Upper lobe of right lung (tissue), 1 donor: ENCODE data around the gene SERINC5. TPM values are rescaled to one million over a fixed set of nuclear protein-coding genes. Genes with fewer than 3 reads are reported as not detected.

Experiments
- ATAC-seq: fragments of 200-7000 bp; cut with Tn5 transposase; one replicate; pipeline ENCODE4 v1.9.1; 2020; ENCODE audit warnings: mild to moderate bottlenecking, moderate library complexity
- DNase-seq: peaks from one replicate; pipeline ENCODE4 v3.0.0-alpha.2; 2020
- H3K27ac ChIP-seq: fragments of 200-600 bp; one replicate; pipeline ENCODE4 v1.8.0; 2022
- H3K27me3 ChIP-seq: fragments of 200-600 bp; one replicate; pipeline ENCODE4 v1.8.0; 2022; ENCODE audit warnings: mild to moderate bottlenecking
- H3K36me3 ChIP-seq: fragments of 200-600 bp; one replicate; pipeline ENCODE4 v1.8.0; 2022
- H3K4me1 ChIP-seq: fragments of 200-600 bp; one replicate; pipeline ENCODE4 v1.8.0; 2022
- H3K4me3 ChIP-seq: fragments of 200-600 bp; one replicate; pipeline ENCODE4 v1.8.0; 2022; ENCODE audit warnings: mild to moderate bottlenecking
- H3K9me3 ChIP-seq: fragments of 200-600 bp; one replicate; pipeline ENCODE4 v1.8.0; 2022
- CTCF ChIP-seq: fragments of 200-600 bp; IDR thresholded peaks from one replicate; pipeline ENCODE4 v1.8.0; 2022; ENCODE audit warnings: antibody characterized with exemption
- intact Hi-C: fragments of 100-400 bp; cut with DNase I; formaldehyde crosslinking; loops from one replicate; pipeline ENCODE4 v1.11.0; 2022
- total RNA-seq: library from RNA; stranded (reverse); fragmentation: NEBNext Ultra II Directional; extraction: Animal tissue kit (Norgen Biotek cat#: 25700); gene quantifications from one replicate; pipeline ENCODE4 v1.2.1, GENCODE V29; 2021
- donor health status: DM: no; HTN: yes; CAD: no; lungs with severe emphysema.

The SERINC5 gene
- total RNA-seq, 1 donor from 2014 or later = 60.4 TPM

- no peaks in the 10 kb centered on the region for H3K27me3 ChIP-seq
- no peaks in the 10 kb centered on the region for H3K9me3 ChIP-seq
- DNase-seq = no peak
- no peak for ATAC-seq
- H3K4me1 ChIP-seq = no peaks in the 10 kb centered on the region
- no peak for TF ChIP-seq CTCF
- no peak overlapping the region for H3K27ac ChIP-seq
- intact Hi-C loops = no loop called here
- H3K4me3 ChIP-seq = no peak overlapping the region
- H3K36me3 ChIP-seq = no peaks in the 10 kb centered on the region
Observed at GRCh38 chr5:80129146-80129545, 126.7 kb downstream of the SERINC5 start.

GRCh38 chr5:80128141-80128540 is 127.7 kb downstream of the SERINC5 start:
- Histone ChIP-seq H3K9me3 (no peaks in the 10 kb centered on the region), H3K4me3 (no peak overlapping the region), H3K27ac (no peak overlapping the region), H3K36me3 (no peaks in the 10 kb centered on the region), H3K4me1 (no peaks in the 10 kb centered on the region), H3K27me3 (no peaks in the 10 kb centered on the region)
- ATAC-seq = no peak
- no peak for DNase-seq
- intact Hi-C loops = no loop called here
- no peak for TF ChIP-seq CTCF

DNA sequence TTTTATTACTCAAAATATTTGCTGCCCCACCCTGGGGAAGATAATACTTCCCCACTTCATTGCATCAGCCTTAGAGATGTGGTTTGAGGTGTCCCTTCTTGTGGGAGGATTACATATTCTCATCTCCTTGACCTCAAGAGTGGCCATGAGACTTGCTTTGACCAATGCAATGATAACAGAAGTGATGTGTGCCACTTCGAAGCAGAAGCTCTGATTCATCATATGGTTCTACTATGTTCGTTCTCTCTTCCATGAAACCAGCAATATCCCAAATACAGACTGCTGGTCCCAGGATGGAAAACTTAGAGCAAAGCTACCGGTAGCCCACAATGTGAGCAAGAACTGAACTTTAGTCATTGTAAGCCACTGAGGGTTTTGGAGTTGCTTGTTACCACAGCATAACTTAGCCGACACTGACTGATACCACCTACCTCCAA is 128.7 kb downstream of the SERINC5 start:
- TF ChIP-seq CTCF = no peak
- H3K36me3 ChIP-seq = no peaks in the 10 kb centered on the region
- no peaks in the 10 kb centered on the region for H3K9me3 ChIP-seq
- intact Hi-C loops = no loop called here
- ATAC-seq (peak; percentile 77), DNase-seq (no peak)
- H3K4me1 ChIP-seq = no peaks in the 10 kb centered on the region
- no peak overlapping the region for H3K4me3 ChIP-seq
- H3K27me3 ChIP-seq = no peaks in the 10 kb centered on the region
- H3K27ac ChIP-seq = peak overlapping the region; percentile 39

DNA sequence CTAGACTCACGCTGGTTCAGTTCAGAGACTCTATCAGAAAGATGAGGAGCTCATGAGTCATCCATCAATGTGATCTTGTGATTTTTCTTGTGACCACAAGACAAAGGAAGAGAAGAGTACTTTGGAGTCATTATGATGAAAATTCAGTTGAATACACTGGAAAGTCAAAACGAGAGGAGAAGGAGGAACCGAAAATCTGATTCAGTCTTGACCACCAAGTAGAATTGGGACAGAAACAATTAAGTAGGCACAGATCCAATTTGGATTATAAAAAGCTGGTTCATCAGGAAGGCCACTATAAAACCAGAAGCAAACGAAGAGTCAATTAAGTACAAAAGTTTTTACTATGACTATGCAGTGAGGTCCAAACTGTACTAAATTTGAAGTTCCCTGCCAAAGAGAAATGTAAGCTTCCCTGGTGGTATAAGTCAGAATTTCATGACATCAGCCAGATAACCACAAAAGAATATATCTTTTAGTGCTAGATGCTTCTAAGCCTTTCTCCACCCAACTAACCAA is 129.8 kb downstream of the SERINC5 start:
- intact Hi-C loops = no loop called here
- Histone ChIP-seq H3K27me3 (no peaks in the 10 kb centered on the region), H3K4me3 (no peak overlapping the region), H3K4me1 (no peaks in the 10 kb centered on the region), H3K36me3 (no peaks in the 10 kb centered on the region), H3K27ac (peak overlapping the region; percentile 39), H3K9me3 (no peaks in the 10 kb centered on the region)
- peak; percentile 64 for ATAC-seq
- no peak for TF ChIP-seq CTCF
- no peak for DNase-seq

GRCh38 chr5:80125022-80125961 is 130.6 kb downstream of the SERINC5 start:
- H3K27me3 ChIP-seq = no peaks in the 10 kb centered on the region
- intact Hi-C loops = no loop called here
- TF ChIP-seq CTCF = no peak
- no peaks in the 10 kb centered on the region for H3K4me1 ChIP-seq
- no peaks in the 10 kb centered on the region for H3K36me3 ChIP-seq
- no peak overlapping the region for H3K4me3 ChIP-seq
- H3K27ac ChIP-seq = peak overlapping the region; percentile 44
- no peaks in the 10 kb centered on the region for H3K9me3 ChIP-seq
- DNase-seq = no peak
- peak; percentile 65 for ATAC-seq
